ENCODE measurements around the gene BTG1. TPM values are rescaled to one million over a fixed set of nuclear protein-coding genes. Genes with fewer than 3 reads are reported as not detected.

BTG1 gene
- 9.8 and 10.9 TPM in 2 replicates for total RNA-seq (2012; rRNA removed)

GRCh38 chr12:92145731-92146496, at the start of gene BTG1:
TSS of gene BTG1 (minus strand) at chr12:92145846. CDS start at chr12:92145535, 311 bp downstream.
- Histone ChIP-seq H3K4me1 (ENCODE audit: control insufficient read depth, insufficient read depth, low read length) (peaks cover 11% of the 10 kb centered on the region), H3K36me3 (ENCODE audit: insufficient read depth, low read length) (peaks cover 30% of the 10 kb centered on the region), H3K9me3 (replicated peaks; ENCODE audit: low read length) (no peaks in the 10 kb centered on the region), H3K9ac (ENCODE audit: low read depth, low read length) (peak within 1 kb of the TSS; percentile 96), H3K4me2 (ENCODE audit: low read length) (peak within 1 kb of the TSS; percentile 96), H3K27me3 (ENCODE audit: control insufficient read depth, insufficient read depth, low read length) (no peaks in the 10 kb centered on the region), H3K4me3 (ENCODE audit: low read length) (peak within 1 kb of the TSS; percentile 94)

GRCh38 chr12:92194561-92194960, 48.9 kb upstream of the BTG1 start:
- Histone ChIP-seq H3K4me2 (ENCODE audit: low read length) (no peak overlapping the region), H3K4me3 (ENCODE audit: low read length) (no peak overlapping the region), H3K27me3 (ENCODE audit: control insufficient read depth, insufficient read depth, low read length) (no peaks in the 10 kb centered on the region), H3K9me3 (replicated peaks; ENCODE audit: low read length) (no peaks in the 10 kb centered on the region), H3K4me1 (ENCODE audit: control insufficient read depth, insufficient read depth, low read length) (no peaks in the 10 kb centered on the region), H3K36me3 (ENCODE audit: insufficient read depth, low read length) (no peaks in the 10 kb centered on the region), H3K9ac (ENCODE audit: low read depth, low read length) (no peak overlapping the region)

GRCh38 chr12:92193846-92194245, 48.2 kb upstream of the BTG1 start:
- Histone ChIP-seq H3K27me3 (ENCODE audit: control insufficient read depth, insufficient read depth, low read length) (no peaks in the 10 kb centered on the region), H3K9me3 (replicated peaks; ENCODE audit: low read length) (no peaks in the 10 kb centered on the region), H3K4me1 (ENCODE audit: control insufficient read depth, insufficient read depth, low read length) (no peaks in the 10 kb centered on the region), H3K36me3 (ENCODE audit: insufficient read depth, low read length) (no peaks in the 10 kb centered on the region), H3K9ac (ENCODE audit: low read depth, low read length) (no peak overlapping the region), H3K4me3 (ENCODE audit: low read length) (no peak overlapping the region), H3K4me2 (ENCODE audit: low read length) (no peak overlapping the region)

GRCh38 chr12:92193063-92193462, 47.4 kb upstream of the BTG1 start:
- Histone ChIP-seq H3K4me2 (ENCODE audit: low read length) (no peak overlapping the region), H3K9ac (ENCODE audit: low read depth, low read length) (no peak overlapping the region), H3K4me1 (ENCODE audit: control insufficient read depth, insufficient read depth, low read length) (no peaks in the 10 kb centered on the region), H3K27me3 (ENCODE audit: control insufficient read depth, insufficient read depth, low read length) (no peaks in the 10 kb centered on the region), H3K4me3 (ENCODE audit: low read length) (no peak overlapping the region), H3K9me3 (replicated peaks; ENCODE audit: low read length) (no peaks in the 10 kb centered on the region), H3K36me3 (ENCODE audit: insufficient read depth, low read length) (no peaks in the 10 kb centered on the region)

GRCh38 chr12:92192360-92192759, 46.7 kb upstream of the BTG1 start:
- Histone ChIP-seq H3K9me3 (replicated peaks; ENCODE audit: low read length) (no peaks in the 10 kb centered on the region), H3K4me3 (ENCODE audit: low read length) (no peak overlapping the region), H3K9ac (ENCODE audit: low read depth, low read length) (no peak overlapping the region), H3K27me3 (ENCODE audit: control insufficient read depth, insufficient read depth, low read length) (no peaks in the 10 kb centered on the region), H3K4me1 (ENCODE audit: control insufficient read depth, insufficient read depth, low read length) (no peaks in the 10 kb centered on the region), H3K4me2 (ENCODE audit: low read length) (no peak overlapping the region), H3K36me3 (ENCODE audit: insufficient read depth, low read length) (no peaks in the 10 kb centered on the region)

- no peaks in the 10 kb centered on the region for H3K4me1 ChIP-seq (ENCODE audit: control insufficient read depth, insufficient read depth, low read length)
- no peaks in the 10 kb centered on the region for H3K27me3 ChIP-seq (ENCODE audit: control insufficient read depth, insufficient read depth, low read length)
- no peaks in the 10 kb centered on the region for H3K9me3 ChIP-seq (replicated peaks; ENCODE audit: low read length)
- no peak overlapping the region for H3K4me3 ChIP-seq (ENCODE audit: low read length)
- no peaks in the 10 kb centered on the region for H3K36me3 ChIP-seq (ENCODE audit: insufficient read depth, low read length)
- no peak overlapping the region for H3K9ac ChIP-seq (ENCODE audit: low read depth, low read length)
- H3K4me2 ChIP-seq (ENCODE audit: low read length): no peak overlapping the region
Measured at GRCh38 chr12:92191061-92191460, 45.4 kb upstream of the BTG1 start.

- Histone ChIP-seq H3K27me3 (ENCODE audit: control insufficient read depth, insufficient read depth, low read length) (no peaks in the 10 kb centered on the region), H3K36me3 (ENCODE audit: insufficient read depth, low read length) (no peaks in the 10 kb centered on the region), H3K4me2 (ENCODE audit: low read length) (no peak overlapping the region), H3K4me1 (ENCODE audit: control insufficient read depth, insufficient read depth, low read length) (no peaks in the 10 kb centered on the region), H3K9me3 (replicated peaks; ENCODE audit: low read length) (peaks cover 3% of the 10 kb centered on the region), H3K9ac (ENCODE audit: low read depth, low read length) (no peak overlapping the region), H3K4me3 (ENCODE audit: low read length) (no peak overlapping the region)
Measured at GRCh38 chr12:92188517-92189188, 43.0 kb upstream of the BTG1 start.

- no peak overlapping the region for H3K9ac ChIP-seq (ENCODE audit: low read depth, low read length)
- H3K4me2 ChIP-seq (ENCODE audit: low read length): no peak overlapping the region
- H3K4me3 ChIP-seq (ENCODE audit: low read length): no peak overlapping the region
- no peaks in the 10 kb centered on the region for H3K36me3 ChIP-seq (ENCODE audit: insufficient read depth, low read length)
- H3K9me3 ChIP-seq (replicated peaks; ENCODE audit: low read length): peaks cover 3% of the 10 kb centered on the region
- H3K4me1 ChIP-seq (ENCODE audit: control insufficient read depth, insufficient read depth, low read length): no peaks in the 10 kb centered on the region
- no peaks in the 10 kb centered on the region for H3K27me3 ChIP-seq (ENCODE audit: control insufficient read depth, insufficient read depth, low read length)
Measured at GRCh38 chr12:92186038-92186470, 40.4 kb upstream of the BTG1 start.

GRCh38 chr12:92185052-92185451, 39.4 kb upstream of the BTG1 start:
- Histone ChIP-seq H3K9me3 (replicated peaks; ENCODE audit: low read length) (peaks cover 3% of the 10 kb centered on the region), H3K4me2 (ENCODE audit: low read length) (no peak overlapping the region), H3K4me3 (ENCODE audit: low read length) (no peak overlapping the region), H3K9ac (ENCODE audit: low read depth, low read length) (no peak overlapping the region), H3K4me1 (ENCODE audit: control insufficient read depth, insufficient read depth, low read length) (no peaks in the 10 kb centered on the region), H3K27me3 (ENCODE audit: control insufficient read depth, insufficient read depth, low read length) (peaks cover 2% of the 10 kb centered on the region), H3K36me3 (ENCODE audit: insufficient read depth, low read length) (no peaks in the 10 kb centered on the region)

GRCh38 chr12:92183575-92183974, 37.9 kb upstream of the BTG1 start:
- H3K4me3 ChIP-seq (ENCODE audit: low read length): no peak overlapping the region

GRCh38 chr12:92178340-92178739, 32.7 kb upstream of the BTG1 start:
- Histone ChIP-seq H3K9ac (ENCODE audit: low read depth, low read length) (no peak overlapping the region), H3K9me3 (replicated peaks; ENCODE audit: low read length) (no peaks in the 10 kb centered on the region), H3K27me3 (ENCODE audit: control insufficient read depth, insufficient read depth, low read length) (peaks cover 4% of the 10 kb centered on the region), H3K36me3 (ENCODE audit: insufficient read depth, low read length) (no peaks in the 10 kb centered on the region), H3K4me1 (ENCODE audit: control insufficient read depth, insufficient read depth, low read length) (no peaks in the 10 kb centered on the region), H3K4me2 (ENCODE audit: low read length) (no peak overlapping the region), H3K4me3 (ENCODE audit: low read length) (no peak overlapping the region)

More at GRCh38 chr12:92183575-92183974, 37.9 kb upstream of the BTG1 start:
- Histone ChIP-seq H3K9ac (ENCODE audit: low read depth, low read length) (no peak overlapping the region), H3K9me3 (replicated peaks; ENCODE audit: low read length) (peaks cover 3% of the 10 kb centered on the region), H3K4me1 (ENCODE audit: control insufficient read depth, insufficient read depth, low read length) (no peaks in the 10 kb centered on the region), H3K27me3 (ENCODE audit: control insufficient read depth, insufficient read depth, low read length) (peaks cover 4% of the 10 kb centered on the region), H3K36me3 (ENCODE audit: insufficient read depth, low read length) (no peaks in the 10 kb centered on the region), H3K4me2 (ENCODE audit: low read length) (no peak overlapping the region)
